Testis (tissue), 3 donors: ENCODE data around the gene RNF225. TPM values are rescaled to one million over a fixed set of nuclear protein-coding genes. Genes with fewer than 3 reads are reported as not detected.

Source experiments
- DNase-seq: peaks from one replicate; pipeline ENCODE4 v3.0.0-alpha.2; 2019
- H3K27ac ChIP-seq, 2 donors: fragments of 200-600 bp; sonication (generic); one replicate each; pipeline ENCODE4 v1.5.1; 2019
- H3K27me3 ChIP-seq: fragments of 200-600 bp; sonication (generic); one replicate; pipeline ENCODE4 v1.5.1; 2019
- H3K36me3 ChIP-seq: fragments of 200-600 bp; sonication (generic); one replicate; pipeline ENCODE4 v1.5.1; 2017; ENCODE audit warnings: low read depth; ENCODE audit errors: missing control alignments
- H3K4me1 ChIP-seq: fragments of 200-600 bp; sonication (generic); one replicate; pipeline ENCODE4 v1.5.1; 2019
- H3K4me3 ChIP-seq, 2 donors: fragments of 200-600 bp; sonication (generic); one replicate each; pipeline ENCODE4 v1.5.1; 2017 to 2019
- H3K9me3 ChIP-seq: fragments of 200-600 bp; sonication (generic); one replicate; pipeline ENCODE4 v1.5.1; 2017
- POLR2A ChIP-seq: fragments of 450-650 bp; IDR thresholded peaks from one replicate; pipeline ENCODE4 v1.6.1; 2017; ENCODE audit warnings: antibody characterized with exemption, mild to moderate bottlenecking, moderate library complexity
- WGBS, 2 donors: methylation state at CpG; one replicate each; pipeline ENCODE4 v1.1.5; 2018; 5-methylcytosine and 5-hydroxymethylcytosine counted together
- intact Hi-C: fragments of 100-400 bp; cut with DNase I; formaldehyde crosslinking; loops from one replicate; pipeline ENCODE4 v1.15.1; 2023; ENCODE audit warnings: low total_unique reads
- polyA plus RNA-seq: library from polyadenylated mRNA; stranded (reverse); fragments of 350-450 nt; fragmentation: Illumina TruSeq; extraction: RNeasy Lipid Tissue Mini Kit (QIAGEN cat#74804); gene quantifications from one replicate; pipeline ENCODE4 v1.2.3, GENCODE V29; 2014; ENCODE audit warnings: low read depth, low replicate concordance; ENCODE audit not compliant: insufficient read depth
- total RNA-seq, 2 donors: library from RNA; depleted of rRNA; stranded (reverse); fragments of >200 nt; gene quantifications; one replicate each; pipeline ENCODE4 v1.2.3, GENCODE V29; 2016
- TF ChIP-seq, protein P1 (sequence below), 3 experiments: fragments of 450-650 bp in 2 of 3; fragments of 200-600 bp in 1 of 3; sonication (generic) in 1 of 3; IDR thresholded peaks; one replicate each; pipeline ENCODE4 v1.5.1; 2016 to 2019; ENCODE audit warnings: antibody characterized with exemption in 3 of 3, mild to moderate bottlenecking in 2 of 3, moderate library complexity in 1 of 3

Gene RNF225
- total and polyA plus RNA-seq, 3 donors from 2014 or later, result not detected

- Histone ChIP-seq H3K36me3 (no peaks in the 10 kb centered on the region), H3K9me3 (no peaks in the 10 kb centered on the region), H3K4me3 (no peak overlapping the region), H3K27me3 (no peaks in the 10 kb centered on the region), H3K4me1 (peaks cover 17% of the 10 kb centered on the region), H3K27ac (no peak overlapping the region)
- TF ChIP-seq POLR2A, result no peak
- TF ChIP-seq, protein P1, sequence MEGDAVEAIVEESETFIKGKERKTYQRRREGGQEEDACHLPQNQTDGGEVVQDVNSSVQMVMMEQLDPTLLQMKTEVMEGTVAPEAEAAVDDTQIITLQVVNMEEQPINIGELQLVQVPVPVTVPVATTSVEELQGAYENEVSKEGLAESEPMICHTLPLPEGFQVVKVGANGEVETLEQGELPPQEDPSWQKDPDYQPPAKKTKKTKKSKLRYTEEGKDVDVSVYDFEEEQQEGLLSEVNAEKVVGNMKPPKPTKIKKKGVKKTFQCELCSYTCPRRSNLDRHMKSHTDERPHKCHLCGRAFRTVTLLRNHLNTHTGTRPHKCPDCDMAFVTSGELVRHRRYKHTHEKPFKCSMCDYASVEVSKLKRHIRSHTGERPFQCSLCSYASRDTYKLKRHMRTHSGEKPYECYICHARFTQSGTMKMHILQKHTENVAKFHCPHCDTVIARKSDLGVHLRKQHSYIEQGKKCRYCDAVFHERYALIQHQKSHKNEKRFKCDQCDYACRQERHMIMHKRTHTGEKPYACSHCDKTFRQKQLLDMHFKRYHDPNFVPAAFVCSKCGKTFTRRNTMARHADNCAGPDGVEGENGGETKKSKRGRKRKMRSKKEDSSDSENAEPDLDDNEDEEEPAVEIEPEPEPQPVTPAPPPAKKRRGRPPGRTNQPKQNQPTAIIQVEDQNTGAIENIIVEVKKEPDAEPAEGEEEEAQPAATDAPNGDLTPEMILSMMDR (IDR thresholded peaks at IDR 0.05), result no peak
- intact Hi-C loops, result no loop called here
- DNase-seq, result no peak
- 90 to 93% methylated on average over 6 of the region's 6 CpGs for WGBS, 2 donors
These were observed 3.1 kb downstream of the RNF225 start for GRCh38 chr19:58398545-58398944.

DNA sequence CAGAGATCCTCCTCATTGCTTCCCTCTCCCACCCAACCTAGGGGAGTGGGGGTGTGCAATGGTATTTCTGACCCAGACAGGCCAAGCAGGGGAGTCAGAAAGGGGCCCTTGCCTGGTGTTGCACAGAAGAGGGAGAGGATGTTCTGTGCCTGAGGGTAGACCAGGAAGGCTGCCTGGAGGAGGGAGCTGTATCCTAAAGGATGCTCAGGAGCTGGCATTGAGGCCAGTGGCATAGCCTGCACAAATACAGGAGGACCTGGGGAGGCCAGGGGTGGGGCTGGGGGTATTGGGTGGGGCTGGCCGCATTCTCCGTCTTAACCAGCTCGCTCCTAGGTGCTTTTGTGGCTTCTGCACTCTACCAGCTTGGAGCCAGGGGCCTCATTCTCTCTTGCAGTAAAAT, 4.4 kb downstream of the RNF225 start:
- intact Hi-C loops, result no loop called here
- WGBS, 2 donors, result 97% methylated on average over 3 of the region's 3 CpGs; no CpG with 5 or more reads in 1 of the 2 donors
- peaks cover 17% of the 10 kb centered on the region for H3K4me1 ChIP-seq
- no peaks in the 10 kb centered on the region for H3K9me3 ChIP-seq
- no peaks in the 10 kb centered on the region for H3K36me3 ChIP-seq
- no peaks in the 10 kb centered on the region for H3K27me3 ChIP-seq
- DNase-seq, result no peak
- no peak for TF ChIP-seq POLR2A
- TF ChIP-seq, protein P1 (IDR thresholded peaks at IDR 0.05), result no peak
- H3K4me3 ChIP-seq, result no peak overlapping the region
- no peak overlapping the region for H3K27ac ChIP-seq

GRCh38 chr19:58400316-58400915, 5.0 kb downstream of the RNF225 start:
- no peak overlapping the region for H3K27ac ChIP-seq

GRCh38 chr19:58400916-58401839, 5.7 kb downstream of the RNF225 start:
- 1 to 3% methylated on average over 14 to 80 of the region's 80 CpGs for WGBS, 2 donors
- DNase-seq, result peak; percentile 100
- H3K9me3 ChIP-seq, result no peaks in the 10 kb centered on the region
- H3K4me3 ChIP-seq, result peak overlapping the region; percentile 54 to 69
- no peak for TF ChIP-seq POLR2A
- TF ChIP-seq, protein P1 (IDR thresholded peaks at IDR 0.05), result peak in 1 of 3 experiments; percentile 3
- peaks cover 12% of the 10 kb centered on the region for H3K4me1 ChIP-seq
- H3K27ac ChIP-seq, result peak overlapping the region; percentile 52 to 65
- no peaks in the 10 kb centered on the region for H3K36me3 ChIP-seq
- intact Hi-C loops, result no loop called here
- no peaks in the 10 kb centered on the region for H3K27me3 ChIP-seq

More at GRCh38 chr19:58400316-58400915, 5.0 kb downstream of the RNF225 start:
- peaks cover 17% of the 10 kb centered on the region for H3K4me1 ChIP-seq
- 41 to 44% methylated on average over 14 to 18 of the region's 18 CpGs for WGBS, 2 donors
- no peaks in the 10 kb centered on the region for H3K36me3 ChIP-seq
- H3K27me3 ChIP-seq, result no peaks in the 10 kb centered on the region
- DNase-seq, result no peak
- TF ChIP-seq, protein P1 (IDR thresholded peaks at IDR 0.05), result no peak
- TF ChIP-seq POLR2A, result no peak
- intact Hi-C loops, result no loop called here
- H3K9me3 ChIP-seq, result no peaks in the 10 kb centered on the region
- H3K4me3 ChIP-seq, result peak overlapping the region; percentile 54 to 69
